Measurements from ENCODE around the gene ASB18. TPM values are rescaled to one million over a fixed set of nuclear protein-coding genes. Genes with fewer than 3 reads are reported as not detected.

The ASB18 gene
- total RNA-seq, 3 donors from 2014 or later (not counting 1 experiment from before 2014, with no cell fraction given) = not detected

DNA sequence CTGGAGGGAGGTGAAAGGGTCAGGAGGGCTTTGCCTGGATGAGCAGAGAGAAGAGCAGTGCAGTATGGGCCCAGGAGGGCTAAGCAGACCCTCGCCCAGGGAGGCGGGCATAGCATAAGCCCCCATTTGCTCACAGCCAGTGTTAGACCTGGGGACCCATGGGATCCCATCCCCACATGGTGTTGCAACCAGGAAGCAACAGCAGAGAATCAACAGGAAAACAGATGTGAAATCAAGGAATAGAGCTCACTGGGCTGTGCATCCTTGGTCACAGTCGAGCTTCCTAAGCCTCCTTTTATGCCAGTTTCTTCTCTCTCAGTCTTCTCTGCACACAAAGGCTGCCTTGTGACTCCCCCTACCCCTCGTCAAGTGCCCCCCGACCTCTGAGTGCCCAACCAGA is 19.9 kb downstream of the ASB18 start:
- Mint-ChIP-seq H3K4me3 (no peak overlapping the region), H3K27me3 (ENCODE audit: low read depth in 2 of 2) (peaks cover 16 to 51% of the 10 kb centered on the region in 2 donors), H3K9me3 (no peaks in the 10 kb centered on the region), H3K36me3 (no peaks in the 10 kb centered on the region), H3K27ac (no peak overlapping the region), H3K4me1 (no peaks in the 10 kb centered on the region)
- TF ChIP-seq, protein P1, sequence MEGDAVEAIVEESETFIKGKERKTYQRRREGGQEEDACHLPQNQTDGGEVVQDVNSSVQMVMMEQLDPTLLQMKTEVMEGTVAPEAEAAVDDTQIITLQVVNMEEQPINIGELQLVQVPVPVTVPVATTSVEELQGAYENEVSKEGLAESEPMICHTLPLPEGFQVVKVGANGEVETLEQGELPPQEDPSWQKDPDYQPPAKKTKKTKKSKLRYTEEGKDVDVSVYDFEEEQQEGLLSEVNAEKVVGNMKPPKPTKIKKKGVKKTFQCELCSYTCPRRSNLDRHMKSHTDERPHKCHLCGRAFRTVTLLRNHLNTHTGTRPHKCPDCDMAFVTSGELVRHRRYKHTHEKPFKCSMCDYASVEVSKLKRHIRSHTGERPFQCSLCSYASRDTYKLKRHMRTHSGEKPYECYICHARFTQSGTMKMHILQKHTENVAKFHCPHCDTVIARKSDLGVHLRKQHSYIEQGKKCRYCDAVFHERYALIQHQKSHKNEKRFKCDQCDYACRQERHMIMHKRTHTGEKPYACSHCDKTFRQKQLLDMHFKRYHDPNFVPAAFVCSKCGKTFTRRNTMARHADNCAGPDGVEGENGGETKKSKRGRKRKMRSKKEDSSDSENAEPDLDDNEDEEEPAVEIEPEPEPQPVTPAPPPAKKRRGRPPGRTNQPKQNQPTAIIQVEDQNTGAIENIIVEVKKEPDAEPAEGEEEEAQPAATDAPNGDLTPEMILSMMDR (IDR thresholded peaks at IDR 0.05) = no peak
- no peak overlapping the region for H3K27ac ChIP-seq (ENCODE audit: low read length)
- H3K36me3 ChIP-seq (ENCODE audit: control insufficient read depth, insufficient read depth, low read length) = no peaks in the 10 kb centered on the region
- H3K9me3 ChIP-seq (ENCODE audit: control insufficient read depth, insufficient read depth, low read length) = no peaks in the 10 kb centered on the region
- intact Hi-C loops (cut with micrococcal nuclease) = no loop called here
- no peak overlapping the region for H3K4me3 ChIP-seq (ENCODE audit: low read length)
- no peak for DNase-seq
- no peaks in the 10 kb centered on the region for H3K4me1 ChIP-seq (ENCODE audit: control insufficient read depth, insufficient read depth, low read length)
- 69% methylated on average over 5 of the region's 5 CpGs for WGBS (ENCODE audit: insufficient coverage)
- ATAC-seq = no peak
- no peaks in the 10 kb centered on the region for H3K27me3 ChIP-seq (ENCODE audit: control insufficient read depth, insufficient read depth, low read length)

DNA sequence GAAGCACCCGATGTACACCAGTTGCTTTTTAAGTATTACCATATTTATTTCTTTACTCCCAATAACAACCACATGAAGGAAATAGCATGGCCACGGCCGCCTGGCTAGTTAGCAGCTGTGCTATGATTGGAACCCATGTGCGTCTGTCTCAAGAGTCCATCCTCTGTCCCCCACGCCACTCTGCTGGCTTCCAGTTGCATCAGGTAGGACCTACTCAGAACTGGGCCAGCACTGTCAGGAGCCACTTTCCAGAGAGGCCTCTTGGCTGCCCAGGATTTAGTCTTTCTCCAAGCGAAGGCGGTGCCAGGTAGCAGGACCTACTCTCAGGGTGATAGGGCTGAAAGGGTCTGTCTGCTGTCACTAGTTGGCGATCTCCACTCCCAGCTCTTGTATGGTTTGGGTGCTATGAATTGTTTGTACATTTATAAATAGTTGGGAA is 22.1 kb downstream of the ASB18 start:
- no peaks in the 10 kb centered on the region for H3K36me3 ChIP-seq (ENCODE audit: control insufficient read depth, insufficient read depth, low read length)
- H3K9me3 Mint-ChIP-seq = no peaks in the 10 kb centered on the region
- peaks cover 3% of the 10 kb centered on the region for H3K27me3 ChIP-seq (ENCODE audit: control insufficient read depth, insufficient read depth, low read length)
- H3K27ac ChIP-seq (ENCODE audit: low read length) = no peak overlapping the region
- H3K4me1 ChIP-seq (ENCODE audit: control insufficient read depth, insufficient read depth, low read length) = no peaks in the 10 kb centered on the region
- intact Hi-C loops (cut with micrococcal nuclease) = no loop called here
- DNase-seq = no peak
- no peak overlapping the region for H3K4me3 Mint-ChIP-seq
- H3K36me3 Mint-ChIP-seq = no peaks in the 10 kb centered on the region
- H3K4me3 ChIP-seq (ENCODE audit: low read length) = no peak overlapping the region
- H3K27ac Mint-ChIP-seq = no peak overlapping the region
- H3K27me3 Mint-ChIP-seq (ENCODE audit: low read depth in 2 of 2) = peaks cover 12 to 46% of the 10 kb centered on the region in 2 donors
- ATAC-seq = no peak
- no peaks in the 10 kb centered on the region for H3K9me3 ChIP-seq (ENCODE audit: control insufficient read depth, insufficient read depth, low read length)
- TF ChIP-seq, protein P1 (IDR thresholded peaks at IDR 0.05) = no peak
- no peaks in the 10 kb centered on the region for H3K4me1 Mint-ChIP-seq
- 87% methylated on average over 7 of the region's 8 CpGs for WGBS (ENCODE audit: insufficient coverage)

DNA sequence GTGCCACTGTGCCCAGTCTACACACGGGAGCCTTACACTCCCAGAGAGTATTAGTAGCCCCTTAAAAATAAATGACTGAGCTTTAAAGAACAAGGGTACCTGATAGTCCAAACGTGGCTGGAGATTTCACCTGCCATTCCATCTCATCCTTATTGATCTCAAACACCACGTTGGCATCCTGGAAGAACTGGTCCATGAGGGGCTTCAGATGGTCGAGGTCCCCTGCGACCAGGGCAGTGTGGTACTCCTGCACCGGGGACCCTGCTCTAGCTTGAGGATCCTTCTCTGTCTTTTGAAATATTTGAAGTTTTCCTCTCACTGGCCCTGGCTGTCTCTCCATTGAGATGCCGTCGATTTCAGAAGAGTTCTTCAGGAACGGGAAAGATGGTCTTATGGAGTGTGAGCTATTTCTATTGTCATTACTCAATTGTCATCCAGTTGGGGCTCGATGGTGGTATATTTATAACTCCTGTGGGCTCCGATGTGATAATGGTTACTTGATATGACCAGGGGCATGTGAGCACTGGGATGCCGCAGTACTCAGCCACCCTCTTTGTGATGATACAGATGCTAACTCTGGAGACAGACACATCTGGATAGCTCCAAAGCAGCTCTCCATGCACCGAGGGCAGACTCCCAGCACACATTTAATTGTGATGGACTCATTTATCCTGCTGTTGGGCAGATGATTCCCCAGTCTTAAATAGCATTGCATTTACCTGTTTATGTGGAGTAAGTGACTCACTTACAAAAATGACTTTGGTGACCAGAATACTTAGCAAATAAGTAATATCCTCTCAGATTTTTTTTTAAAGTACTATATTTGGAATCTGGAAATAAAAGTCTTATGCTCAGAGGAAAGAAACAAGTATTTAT is 22.8 kb downstream of the ASB18 start:
- intact Hi-C loops (cut with micrococcal nuclease) = no loop called here
- Histone ChIP-seq H3K36me3 (ENCODE audit: control insufficient read depth, insufficient read depth, low read length) (no peaks in the 10 kb centered on the region), H3K27ac (ENCODE audit: low read length) (no peak overlapping the region), H3K4me1 (ENCODE audit: control insufficient read depth, insufficient read depth, low read length) (no peaks in the 10 kb centered on the region), H3K9me3 (ENCODE audit: control insufficient read depth, insufficient read depth, low read length) (no peaks in the 10 kb centered on the region), H3K4me3 (ENCODE audit: low read length) (no peak overlapping the region), H3K27me3 (ENCODE audit: control insufficient read depth, insufficient read depth, low read length) (peaks cover 3% of the 10 kb centered on the region)
- H3K27me3 Mint-ChIP-seq (ENCODE audit: low read depth in 2 of 2) = peaks cover 16 to 42% of the 10 kb centered on the region in 2 donors
- H3K4me1 Mint-ChIP-seq = no peaks in the 10 kb centered on the region
- TF ChIP-seq, protein P1 (IDR thresholded peaks at IDR 0.05) = no peak
- H3K27ac Mint-ChIP-seq = no peak overlapping the region
- no peaks in the 10 kb centered on the region for H3K36me3 Mint-ChIP-seq
- H3K4me3 Mint-ChIP-seq = no peak overlapping the region
- DNase-seq = no peak
- 78% methylated on average over 13 of the region's 13 CpGs for WGBS (ENCODE audit: insufficient coverage)
- no peaks in the 10 kb centered on the region for H3K9me3 Mint-ChIP-seq
- no peak for ATAC-seq
